Colonic mucosa (tissue), 4 donors: ENCODE results near the gene UNC5C. TPM values are rescaled to one million over a fixed set of nuclear protein-coding genes. Genes with fewer than 3 reads are reported as not detected.

Experiments used
- DNase-seq: peaks from one replicate; pipeline ENCODE4 v3.0.0-alpha.2; 2020
- H3K27ac ChIP-seq: fragments of 200-600 bp; one replicate; pipeline ENCODE4 v1.8.0; 2021
- H3K27me3 ChIP-seq: fragments of 200-600 bp; one replicate; pipeline ENCODE4 v1.8.0; 2021
- H3K36me3 ChIP-seq: fragments of 200-600 bp; one replicate; pipeline ENCODE4 v1.8.0; 2021
- H3K4me1 ChIP-seq: fragments of 200-600 bp; one replicate; pipeline ENCODE4 v1.8.0; 2021; ENCODE audit warnings: mild to moderate bottlenecking
- H3K4me3 ChIP-seq: fragments of 200-600 bp; one replicate; pipeline ENCODE4 v1.8.0; 2021
- H3K9ac ChIP-seq, 2 donors: one replicate each; pipeline ENCODE4 v1.7.0; 2013; ENCODE audit warnings: control low read depth in 2 of 2, low read depth in 2 of 2, low read length in 2 of 2
- H3K9me3 ChIP-seq: fragments of 200-600 bp; one replicate; pipeline ENCODE4 v1.8.0; 2021
- intact Hi-C: fragments of 100-400 bp; cut with DNase I; formaldehyde crosslinking; loops from one replicate; pipeline ENCODE4 v1.14.1; 2022
- total RNA-seq, 2 donors: library from RNA; stranded (reverse); fragmentation: NEBNext Ultra II Directional in 1 of 2; extraction: Animal tissue kit (Norgen Biotek cat#: 25700) in 1 of 2; gene quantifications; one replicate each; pipeline ENCODE4 v1.2.1, GENCODE V29; 2021
- TF ChIP-seq, protein P1 (sequence below): fragments of 200-600 bp; IDR thresholded peaks from one replicate; pipeline ENCODE4 v1.8.0; 2022; ENCODE audit warnings: antibody characterized with exemption, mild to moderate bottlenecking
- donor health status: healthy.
- donor health status: DM: no; HTN: no; CAD: no.
- donor health status: DM: no; HTN: no; CAD: no.

UNC5C gene
- total RNA-seq, 2 donors from 2014 or later, result 3.9 to 4.2 TPM

DNA sequence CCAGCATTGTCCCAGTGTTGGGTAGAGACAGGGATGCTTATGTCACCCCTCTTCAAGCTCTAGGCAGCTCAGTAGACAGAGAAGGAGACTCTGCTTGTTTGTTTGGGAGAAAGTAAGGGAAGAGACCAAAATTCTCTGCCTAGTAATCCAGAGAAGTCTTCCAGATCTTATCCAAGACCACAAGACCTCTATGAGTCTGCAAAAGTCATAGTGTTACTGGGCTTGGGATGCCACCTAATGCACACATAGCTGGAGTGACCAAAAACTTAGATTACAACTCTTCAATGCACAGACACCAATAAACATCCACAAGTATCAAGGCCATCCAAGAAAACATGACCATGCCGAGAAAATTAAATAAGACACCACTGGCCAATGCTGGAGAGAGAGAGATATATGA is 205.5 kb downstream of the UNC5C start:
- no peak overlapping the region for H3K27ac ChIP-seq
- no peak overlapping the region for H3K9ac ChIP-seq
- DNase-seq, result no peak
- no peaks in the 10 kb centered on the region for H3K4me1 ChIP-seq
- TF ChIP-seq, protein P1, sequence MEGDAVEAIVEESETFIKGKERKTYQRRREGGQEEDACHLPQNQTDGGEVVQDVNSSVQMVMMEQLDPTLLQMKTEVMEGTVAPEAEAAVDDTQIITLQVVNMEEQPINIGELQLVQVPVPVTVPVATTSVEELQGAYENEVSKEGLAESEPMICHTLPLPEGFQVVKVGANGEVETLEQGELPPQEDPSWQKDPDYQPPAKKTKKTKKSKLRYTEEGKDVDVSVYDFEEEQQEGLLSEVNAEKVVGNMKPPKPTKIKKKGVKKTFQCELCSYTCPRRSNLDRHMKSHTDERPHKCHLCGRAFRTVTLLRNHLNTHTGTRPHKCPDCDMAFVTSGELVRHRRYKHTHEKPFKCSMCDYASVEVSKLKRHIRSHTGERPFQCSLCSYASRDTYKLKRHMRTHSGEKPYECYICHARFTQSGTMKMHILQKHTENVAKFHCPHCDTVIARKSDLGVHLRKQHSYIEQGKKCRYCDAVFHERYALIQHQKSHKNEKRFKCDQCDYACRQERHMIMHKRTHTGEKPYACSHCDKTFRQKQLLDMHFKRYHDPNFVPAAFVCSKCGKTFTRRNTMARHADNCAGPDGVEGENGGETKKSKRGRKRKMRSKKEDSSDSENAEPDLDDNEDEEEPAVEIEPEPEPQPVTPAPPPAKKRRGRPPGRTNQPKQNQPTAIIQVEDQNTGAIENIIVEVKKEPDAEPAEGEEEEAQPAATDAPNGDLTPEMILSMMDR, result no peak
- no peaks in the 10 kb centered on the region for H3K9me3 ChIP-seq
- intact Hi-C loops, result no loop called here
- H3K27me3 ChIP-seq, result no peaks in the 10 kb centered on the region
- no peaks in the 10 kb centered on the region for H3K36me3 ChIP-seq
- no peak overlapping the region for H3K4me3 ChIP-seq

DNA sequence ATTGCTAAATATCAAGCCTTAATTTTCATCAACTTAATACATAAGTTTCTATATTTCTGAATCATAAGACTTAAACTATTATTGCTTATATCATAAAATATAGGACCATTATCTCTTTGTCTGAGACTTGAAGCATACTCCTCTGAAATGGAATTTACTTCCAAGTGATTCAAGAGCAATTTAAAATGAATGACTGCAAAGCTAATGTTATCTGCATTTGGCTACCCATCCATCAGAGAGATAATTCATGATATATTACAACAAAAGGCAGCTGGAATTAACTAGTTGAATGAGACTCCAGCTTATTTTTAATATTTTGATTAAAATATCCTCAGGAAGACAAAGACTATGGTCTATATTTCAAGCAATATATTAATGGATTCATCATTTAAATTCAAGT is 208.6 kb downstream of the UNC5C start:
- Histone ChIP-seq H3K4me3 (no peak overlapping the region), H3K36me3 (no peaks in the 10 kb centered on the region), H3K27ac (no peak overlapping the region), H3K9me3 (no peaks in the 10 kb centered on the region), H3K27me3 (no peaks in the 10 kb centered on the region), H3K9ac (no peak overlapping the region), H3K4me1 (no peaks in the 10 kb centered on the region)
- intact Hi-C loops, result no loop called here
- TF ChIP-seq, protein P1, result no peak
- DNase-seq, result no peak

DNA sequence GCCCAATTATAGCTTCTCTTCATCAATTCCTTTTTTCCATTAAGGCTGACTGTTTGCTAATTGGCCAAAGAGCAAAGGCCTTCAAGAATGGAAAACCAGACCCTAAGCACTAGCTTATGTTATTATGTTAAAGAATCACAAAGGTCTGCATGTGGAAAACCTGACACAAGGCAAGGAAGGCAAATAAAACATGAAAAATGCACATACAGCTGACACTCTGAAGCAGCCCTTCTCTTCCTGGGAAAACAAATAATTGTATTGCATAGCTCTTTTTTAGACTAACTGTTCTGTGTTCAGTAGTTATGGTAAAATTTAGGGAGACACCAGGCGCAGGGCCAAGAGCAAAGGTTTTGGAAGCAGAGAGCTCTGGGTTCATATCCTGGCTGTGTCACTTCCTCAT is 223.1 kb downstream of the UNC5C start:
- no peak for DNase-seq
- TF ChIP-seq, protein P1, result no peak

DNA sequence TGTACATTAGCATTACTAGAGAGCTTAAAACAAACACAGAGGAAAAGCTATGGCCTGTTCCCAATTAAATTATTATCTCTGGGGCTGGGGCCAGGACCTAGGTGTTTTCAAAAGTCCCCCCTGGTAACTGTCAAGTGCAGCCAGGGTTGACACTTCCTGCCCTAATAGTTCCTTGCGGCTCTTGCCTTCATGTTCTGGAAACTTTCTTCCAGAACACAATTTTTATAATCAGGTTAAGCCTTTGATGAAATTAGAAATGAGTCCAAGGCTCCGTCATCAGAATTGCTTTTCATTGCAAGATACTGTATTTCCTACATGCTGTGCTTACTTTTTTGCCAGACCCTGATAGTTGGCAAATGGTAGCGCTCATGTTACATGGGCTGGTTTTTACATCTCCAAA is 229.6 kb downstream of the UNC5C start:
- no peaks in the 10 kb centered on the region for H3K27me3 ChIP-seq
- DNase-seq, result no peak
- TF ChIP-seq, protein P1, result no peak

More for the DNA sequence above, 223.1 kb downstream of the UNC5C start:
- Histone ChIP-seq H3K27me3 (no peaks in the 10 kb centered on the region), H3K9ac (no peak overlapping the region), H3K36me3 (no peaks in the 10 kb centered on the region), H3K9me3 (no peaks in the 10 kb centered on the region), H3K27ac (no peak overlapping the region), H3K4me1 (no peaks in the 10 kb centered on the region), H3K4me3 (no peak overlapping the region)
- intact Hi-C loops, result no loop called here

DNA sequence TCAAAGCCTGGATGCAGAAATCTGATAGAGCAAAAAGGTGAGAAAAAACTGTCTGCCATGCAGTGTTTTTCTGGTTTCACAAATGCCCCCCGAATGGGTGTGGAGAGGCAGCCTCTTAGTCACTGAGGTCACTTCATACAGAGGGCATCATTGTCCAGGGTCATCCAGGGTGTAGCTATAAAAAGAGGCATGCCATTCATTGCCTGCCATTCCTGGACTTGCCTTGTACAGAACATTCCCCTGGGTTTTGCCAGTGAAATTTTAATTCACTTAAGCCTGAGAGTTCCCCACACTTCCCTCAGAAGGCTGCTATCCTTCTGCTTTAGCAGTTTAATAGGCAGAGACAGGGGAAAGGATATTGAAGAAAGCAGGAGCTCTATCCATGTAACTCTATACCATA is 230.3 kb downstream of the UNC5C start:
- Histone ChIP-seq H3K27me3 (no peaks in the 10 kb centered on the region), H3K36me3 (no peaks in the 10 kb centered on the region), H3K9me3 (no peaks in the 10 kb centered on the region), H3K9ac (no peak overlapping the region), H3K4me3 (no peak overlapping the region), H3K4me1 (no peaks in the 10 kb centered on the region), H3K27ac (no peak overlapping the region)
- intact Hi-C loops, result no loop called here
- TF ChIP-seq, protein P1, result no peak
- DNase-seq, result no peak

More for the DNA sequence above, 229.6 kb downstream of the UNC5C start:
- Histone ChIP-seq H3K27ac (no peak overlapping the region), H3K9ac (no peak overlapping the region), H3K36me3 (no peaks in the 10 kb centered on the region), H3K4me1 (no peaks in the 10 kb centered on the region), H3K4me3 (no peak overlapping the region), H3K9me3 (no peaks in the 10 kb centered on the region)
- intact Hi-C loops, result no loop called here

DNA sequence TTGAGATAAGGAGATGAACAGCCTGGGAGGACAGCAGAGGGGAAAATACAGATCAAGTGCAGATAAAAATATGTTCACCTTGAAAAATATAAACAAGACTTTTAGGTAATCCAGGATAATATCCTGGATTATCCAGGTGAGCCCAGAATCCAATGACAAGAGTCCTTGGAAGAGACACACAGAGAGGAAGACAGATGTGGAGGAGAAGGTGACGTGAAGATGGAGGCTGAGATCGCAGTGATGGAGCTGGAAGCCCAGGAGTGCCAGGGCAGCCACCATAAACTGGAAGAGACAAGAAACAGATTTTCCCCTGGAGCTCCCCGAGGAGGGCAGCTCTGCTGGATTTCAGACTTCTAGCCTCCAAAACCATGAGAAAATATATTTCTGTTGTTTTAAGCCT is 230.7 kb downstream of the UNC5C start:
- H3K9me3 ChIP-seq, result no peaks in the 10 kb centered on the region
- intact Hi-C loops, result no loop called here

More for the DNA sequence above, 230.7 kb downstream of the UNC5C start:
- no peak overlapping the region for H3K4me3 ChIP-seq
- TF ChIP-seq, protein P1, result no peak
- no peak overlapping the region for H3K9ac ChIP-seq
- no peaks in the 10 kb centered on the region for H3K36me3 ChIP-seq
- DNase-seq, result no peak
- no peaks in the 10 kb centered on the region for H3K4me1 ChIP-seq
- no peaks in the 10 kb centered on the region for H3K27me3 ChIP-seq
- no peak overlapping the region for H3K27ac ChIP-seq
